Loucy (cell line): Measurements from ENCODE around the gene LIM2.
A peak's percentile ranks its signal among the peaks of the same experiment; 100 is the strongest.

Experiments used
- H2AFZ ChIP-seq: fragments of 200-600 bp; sonication (generic); 2 replicates; pipeline ENCODE4 v1.6.0; 2016; ENCODE audit warnings: antibody characterized with exemption, mild to moderate bottlenecking, low read length, moderate library complexity
- H3F3A ChIP-seq: fragments of 200-600 bp; 2 replicates; pipeline ENCODE4 v1.6.0; 2016; ENCODE audit warnings: antibody characterized with exemption, low read depth, mild to moderate bottlenecking
- H3K27me3 ChIP-seq: fragments of 200-600 bp; sonication (generic); 2 replicates; pipeline ENCODE4 v1.6.1; 2014; ENCODE audit warnings: low read length, mild to moderate bottlenecking; ENCODE audit not compliant: insufficient read depth, poor library complexity, severe bottlenecking
- H3K36me3 ChIP-seq: fragments of 200-600 bp; sonication (generic); 2 replicates; pipeline ENCODE4 v1.6.1; 2016; ENCODE audit warnings: low read length; ENCODE audit not compliant: insufficient read depth
- H3K4me1 ChIP-seq: fragments of 200-600 bp; sonication (generic); 2 replicates; pipeline ENCODE4 v1.5.1; 2014; ENCODE audit warnings: low read length, mild to moderate bottlenecking; ENCODE audit not compliant: insufficient read depth, poor library complexity, severe bottlenecking
- H3K4me2 ChIP-seq: fragments of 200-600 bp; sonication (generic); 2 replicates; pipeline ENCODE4 v1.6.0; 2014; ENCODE audit warnings: antibody characterized with exemption, low read length, low read depth, mild to moderate bottlenecking; ENCODE audit not compliant: poor library complexity, severe bottlenecking
- H3K4me3 ChIP-seq: fragments of 200-600 bp; sonication (generic); 2 replicates; pipeline ENCODE4 v1.5.1; 2014; ENCODE audit warnings: low read length, mild to moderate bottlenecking, mixed read lengths; ENCODE audit not compliant: poor library complexity, severe bottlenecking
- H3K79me2 ChIP-seq: fragments of 200-600 bp; sonication (generic); 2 replicates; pipeline ENCODE4 v1.6.1; 2014; ENCODE audit warnings: low read length; ENCODE audit not compliant: insufficient read depth
- H3K9ac ChIP-seq: fragments of 200-600 bp; sonication (generic); 2 replicates; pipeline ENCODE4 v1.6.0; 2014; ENCODE audit warnings: mild to moderate bottlenecking, low read depth, low read length, moderate library complexity; ENCODE audit not compliant: poor library complexity, severe bottlenecking
- H3K9me2 ChIP-seq: fragments of 200-600 bp; sonication (generic); replicated peaks from 2 replicates; pipeline ENCODE4 v1.6.1; 2016; ENCODE audit warnings: low read depth, low read length, mixed read lengths
- H3K9me3 ChIP-seq: fragments of 200-600 bp; sonication (generic); 2 replicates; pipeline ENCODE4 v1.6.1; 2014; ENCODE audit warnings: mild to moderate bottlenecking, antibody characterized with exemption, low read length, low read depth; ENCODE audit not compliant: insufficient read depth
- H4K20me1 ChIP-seq: fragments of 200-600 bp; sonication (generic); 2 replicates; pipeline ENCODE4 v1.6.0; 2014; ENCODE audit warnings: antibody characterized with exemption, low read length, mild to moderate bottlenecking; ENCODE audit not compliant: insufficient read depth, poor library complexity, severe bottlenecking
- EZH2phosphoT487 ChIP-seq: fragments of 200-600 bp; IDR thresholded peaks from 2 replicates; pipeline ENCODE4 v1.6.1; 2018; ENCODE audit warnings: antibody characterized with exemption, mild to moderate bottlenecking, moderate library complexity, borderline replicate concordance
- TF ChIP-seq, protein P1 (sequence below): fragments of 200-600 bp; sonication (generic); conservative IDR thresholded peaks from 2 replicates; pipeline ENCODE4 v1.5.1; 2014; ENCODE audit warnings: mild to moderate bottlenecking, antibody characterized with exemption, low read length

LIM2 gene

DNA sequence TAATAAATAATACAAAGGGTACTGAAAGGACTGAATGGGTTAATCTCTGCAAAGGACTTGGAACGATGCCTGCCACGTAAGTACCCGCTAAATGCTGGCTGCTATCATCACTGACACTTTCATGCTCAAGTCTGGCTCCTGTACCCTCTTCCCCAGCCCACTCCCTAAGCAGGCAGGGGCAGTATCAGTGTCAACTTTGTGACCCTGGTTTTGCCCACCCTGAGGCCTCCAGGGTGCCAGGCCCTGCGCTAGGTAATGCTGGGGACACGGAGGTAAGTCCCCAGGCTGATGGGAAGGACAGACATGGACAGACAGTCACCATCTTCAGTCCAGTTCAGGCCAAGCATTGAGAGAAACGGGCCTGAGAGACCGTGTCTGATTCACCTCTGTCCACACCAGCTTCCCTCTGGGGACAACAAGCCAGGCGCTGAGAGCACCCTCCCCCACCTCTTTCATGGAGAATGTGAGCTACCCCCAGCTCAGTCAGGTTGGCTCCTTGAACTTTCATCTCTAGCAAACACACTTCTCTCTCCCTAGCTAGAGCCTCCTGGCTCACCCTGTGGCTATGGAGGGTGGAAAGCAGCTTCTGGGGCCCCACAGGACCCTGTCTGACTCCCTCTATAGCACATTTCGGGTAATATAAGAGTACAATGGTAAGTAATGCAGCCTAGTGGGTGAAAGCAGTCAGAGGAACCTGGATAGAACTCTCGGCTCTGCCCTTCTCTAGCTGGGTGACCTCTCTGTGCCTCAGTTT lies 22.4 kb downstream of the LIM2 start:
- TF ChIP-seq, protein P1, sequence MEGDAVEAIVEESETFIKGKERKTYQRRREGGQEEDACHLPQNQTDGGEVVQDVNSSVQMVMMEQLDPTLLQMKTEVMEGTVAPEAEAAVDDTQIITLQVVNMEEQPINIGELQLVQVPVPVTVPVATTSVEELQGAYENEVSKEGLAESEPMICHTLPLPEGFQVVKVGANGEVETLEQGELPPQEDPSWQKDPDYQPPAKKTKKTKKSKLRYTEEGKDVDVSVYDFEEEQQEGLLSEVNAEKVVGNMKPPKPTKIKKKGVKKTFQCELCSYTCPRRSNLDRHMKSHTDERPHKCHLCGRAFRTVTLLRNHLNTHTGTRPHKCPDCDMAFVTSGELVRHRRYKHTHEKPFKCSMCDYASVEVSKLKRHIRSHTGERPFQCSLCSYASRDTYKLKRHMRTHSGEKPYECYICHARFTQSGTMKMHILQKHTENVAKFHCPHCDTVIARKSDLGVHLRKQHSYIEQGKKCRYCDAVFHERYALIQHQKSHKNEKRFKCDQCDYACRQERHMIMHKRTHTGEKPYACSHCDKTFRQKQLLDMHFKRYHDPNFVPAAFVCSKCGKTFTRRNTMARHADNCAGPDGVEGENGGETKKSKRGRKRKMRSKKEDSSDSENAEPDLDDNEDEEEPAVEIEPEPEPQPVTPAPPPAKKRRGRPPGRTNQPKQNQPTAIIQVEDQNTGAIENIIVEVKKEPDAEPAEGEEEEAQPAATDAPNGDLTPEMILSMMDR, result peak; percentile 49
- TF ChIP-seq EZH2phosphoT487, result no peak
- Histone ChIP-seq H4K20me1 (no peaks in the 10 kb centered on the region), H3K79me2 (peaks cover 54% of the 10 kb centered on the region), H3F3A (no peaks in the 10 kb centered on the region), H2AFZ (peak overlapping the region; percentile 83), H3K9me2 (no peaks in the 10 kb centered on the region), H3K27me3 (no peaks in the 10 kb centered on the region), H3K4me2 (peak overlapping the region; percentile 96), H3K4me3 (peak overlapping the region; percentile 99), H3K9ac (peak overlapping the region; percentile 94), H3K4me1 (peaks cover 47% of the 10 kb centered on the region), H3K36me3 (no peaks in the 10 kb centered on the region), H3K9me3 (no peaks in the 10 kb centered on the region)

DNA sequence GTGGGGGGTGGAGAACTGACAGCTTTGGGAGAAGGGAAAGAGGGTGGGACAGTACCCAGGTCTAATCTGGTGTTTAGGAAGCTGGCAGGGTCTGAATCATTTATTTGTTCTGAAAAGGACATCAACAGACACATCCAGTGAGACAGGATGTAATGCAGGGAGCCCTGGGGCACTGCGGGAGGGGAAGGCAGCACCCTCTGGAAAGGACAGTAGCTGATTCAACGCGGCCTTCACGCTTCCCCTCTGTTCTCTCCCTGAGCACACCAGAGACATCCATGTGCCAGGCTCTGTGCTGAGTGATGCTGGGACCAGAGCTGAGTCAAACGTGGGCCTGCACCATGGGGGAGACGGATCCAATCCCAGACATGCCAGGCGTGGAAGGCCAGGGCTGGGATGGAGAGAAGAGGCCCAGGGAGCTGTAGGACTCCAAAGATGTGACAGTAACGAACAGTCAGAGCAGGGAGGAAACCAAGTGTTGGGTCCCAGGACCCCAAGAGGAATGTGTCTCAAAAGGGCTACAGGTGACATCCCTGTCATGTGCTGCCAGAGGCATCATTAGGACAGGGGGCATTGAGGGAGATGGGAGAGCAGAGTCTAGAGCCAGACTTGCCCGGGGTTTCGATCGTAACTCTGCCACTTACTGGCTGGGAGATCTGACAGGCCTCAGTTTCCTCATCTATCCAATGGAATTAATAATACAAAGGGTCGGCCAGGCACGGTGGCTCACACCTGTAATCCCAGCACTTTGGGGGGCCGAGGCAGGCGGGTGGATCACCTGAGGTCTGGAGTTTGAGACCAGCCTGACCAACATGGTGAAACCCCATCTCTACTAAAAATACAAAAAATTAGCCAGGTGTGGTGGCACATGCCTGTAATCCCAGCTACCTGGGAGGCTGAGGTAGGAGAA lies 23.3 kb downstream of the LIM2 start:
- Histone ChIP-seq H3K4me3 (peak overlapping the region; percentile 16), H3K27me3 (no peaks in the 10 kb centered on the region), H3K79me2 (peaks cover 46% of the 10 kb centered on the region), H4K20me1 (no peaks in the 10 kb centered on the region), H3K36me3 (no peaks in the 10 kb centered on the region), H3K9me3 (no peaks in the 10 kb centered on the region), H3K9ac (peak overlapping the region; percentile 50), H3K4me1 (peaks cover 44% of the 10 kb centered on the region), H3F3A (no peaks in the 10 kb centered on the region), H3K4me2 (peak overlapping the region; percentile 96), H2AFZ (no peak overlapping the region), H3K9me2 (no peaks in the 10 kb centered on the region)
- TF ChIP-seq, protein P1, result no peak
- no peak for TF ChIP-seq EZH2phosphoT487

DNA sequence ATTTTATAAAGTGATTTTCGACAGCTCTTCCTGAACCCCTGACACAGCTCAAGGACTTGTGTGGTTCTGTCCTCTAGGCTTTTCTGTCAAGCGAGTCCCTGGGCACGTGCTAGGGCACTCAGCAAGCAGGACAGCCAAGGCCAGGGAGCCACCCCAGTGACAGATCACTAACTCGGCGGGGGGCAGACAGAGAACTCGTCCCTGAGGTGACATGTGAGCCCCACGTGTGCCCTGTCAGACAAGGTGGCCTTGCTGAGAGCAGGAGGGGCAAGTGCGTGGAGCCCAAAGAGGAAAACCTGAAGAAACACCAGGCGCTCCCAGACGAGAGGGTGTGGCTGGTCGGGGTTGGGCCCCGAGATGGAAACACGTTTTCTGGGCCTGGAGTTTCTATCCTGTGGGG lies 26.5 kb downstream of the LIM2 start:
- no peak for TF ChIP-seq EZH2phosphoT487
- TF ChIP-seq, protein P1, result no peak
- Histone ChIP-seq H3K9ac (no peak overlapping the region), H3K4me1 (peaks cover 35% of the 10 kb centered on the region), H4K20me1 (no peaks in the 10 kb centered on the region), H3K79me2 (peaks cover 23% of the 10 kb centered on the region), H3K27me3 (no peaks in the 10 kb centered on the region), H3K9me2 (no peaks in the 10 kb centered on the region), H3K36me3 (no peaks in the 10 kb centered on the region), H3K4me3 (no peak overlapping the region), H3F3A (no peaks in the 10 kb centered on the region), H3K4me2 (no peak overlapping the region), H3K9me3 (no peaks in the 10 kb centered on the region), H2AFZ (no peak overlapping the region)
